GM12874 (cell line): ENCODE measurements around the gene GRB10.

Source experiments
- TF ChIP-seq, protein P1 (sequence below): IDR thresholded peaks from 2 replicates; pipeline ENCODE4 v1.5.1; 2011; ENCODE audit warnings: low read depth, mild to moderate bottlenecking, control low read depth, low read length, moderate library complexity; ENCODE audit not compliant: insufficient read depth

GRB10 gene

DNA sequence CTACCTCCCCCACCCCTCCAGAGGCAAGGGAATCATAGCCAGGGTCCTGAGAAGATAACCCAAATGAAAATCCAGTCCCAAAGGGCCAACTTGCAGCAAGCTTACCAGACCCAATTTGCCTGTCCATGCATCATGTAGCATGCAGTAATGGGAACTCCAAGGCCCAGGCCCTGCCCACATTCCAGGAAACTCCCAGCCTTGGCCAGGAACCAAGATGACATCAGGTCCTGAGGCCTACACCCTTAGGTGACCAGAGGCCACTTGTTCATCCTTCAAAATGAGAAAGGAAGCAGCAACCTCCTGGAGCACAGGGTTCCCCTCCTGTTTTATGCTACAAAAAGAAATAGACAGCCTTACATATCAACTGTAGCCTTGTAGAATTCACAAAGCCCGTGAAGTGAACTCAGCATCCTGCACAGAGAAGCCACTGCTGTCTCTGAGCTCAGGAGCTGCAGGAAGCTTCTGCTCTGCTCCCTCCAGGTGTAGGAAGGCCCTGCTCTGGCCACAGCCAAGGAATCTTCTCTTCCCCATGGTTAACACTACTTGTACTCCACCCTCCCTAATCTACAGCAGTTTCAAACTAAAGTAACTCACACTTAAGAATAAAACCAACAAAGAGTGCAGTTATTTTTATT is 30.3 kb upstream of the GRB10 start:
- TF ChIP-seq, protein P1, sequence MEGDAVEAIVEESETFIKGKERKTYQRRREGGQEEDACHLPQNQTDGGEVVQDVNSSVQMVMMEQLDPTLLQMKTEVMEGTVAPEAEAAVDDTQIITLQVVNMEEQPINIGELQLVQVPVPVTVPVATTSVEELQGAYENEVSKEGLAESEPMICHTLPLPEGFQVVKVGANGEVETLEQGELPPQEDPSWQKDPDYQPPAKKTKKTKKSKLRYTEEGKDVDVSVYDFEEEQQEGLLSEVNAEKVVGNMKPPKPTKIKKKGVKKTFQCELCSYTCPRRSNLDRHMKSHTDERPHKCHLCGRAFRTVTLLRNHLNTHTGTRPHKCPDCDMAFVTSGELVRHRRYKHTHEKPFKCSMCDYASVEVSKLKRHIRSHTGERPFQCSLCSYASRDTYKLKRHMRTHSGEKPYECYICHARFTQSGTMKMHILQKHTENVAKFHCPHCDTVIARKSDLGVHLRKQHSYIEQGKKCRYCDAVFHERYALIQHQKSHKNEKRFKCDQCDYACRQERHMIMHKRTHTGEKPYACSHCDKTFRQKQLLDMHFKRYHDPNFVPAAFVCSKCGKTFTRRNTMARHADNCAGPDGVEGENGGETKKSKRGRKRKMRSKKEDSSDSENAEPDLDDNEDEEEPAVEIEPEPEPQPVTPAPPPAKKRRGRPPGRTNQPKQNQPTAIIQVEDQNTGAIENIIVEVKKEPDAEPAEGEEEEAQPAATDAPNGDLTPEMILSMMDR = no peak

DNA sequence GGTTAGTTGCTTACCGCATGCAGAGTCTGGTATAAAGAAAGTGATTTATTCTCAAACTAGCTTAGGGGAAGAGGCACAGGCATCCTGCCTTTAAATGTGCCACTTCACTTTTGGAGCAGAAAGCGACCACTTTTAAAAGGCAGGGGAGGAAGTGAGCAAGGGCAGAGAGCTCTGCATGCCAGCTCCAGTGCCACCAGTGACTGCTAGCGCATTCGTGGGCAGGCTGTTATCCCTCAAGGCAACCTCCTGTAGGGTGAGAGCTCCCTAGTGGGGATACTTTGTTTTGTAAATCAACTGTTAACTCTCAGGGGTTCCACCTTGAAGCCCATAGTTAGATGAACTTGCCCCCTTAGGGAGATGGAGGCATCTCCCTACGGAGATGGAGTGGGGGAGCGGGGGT is 29.4 kb upstream of the GRB10 start:
- TF ChIP-seq, protein P1 = no peak

DNA sequence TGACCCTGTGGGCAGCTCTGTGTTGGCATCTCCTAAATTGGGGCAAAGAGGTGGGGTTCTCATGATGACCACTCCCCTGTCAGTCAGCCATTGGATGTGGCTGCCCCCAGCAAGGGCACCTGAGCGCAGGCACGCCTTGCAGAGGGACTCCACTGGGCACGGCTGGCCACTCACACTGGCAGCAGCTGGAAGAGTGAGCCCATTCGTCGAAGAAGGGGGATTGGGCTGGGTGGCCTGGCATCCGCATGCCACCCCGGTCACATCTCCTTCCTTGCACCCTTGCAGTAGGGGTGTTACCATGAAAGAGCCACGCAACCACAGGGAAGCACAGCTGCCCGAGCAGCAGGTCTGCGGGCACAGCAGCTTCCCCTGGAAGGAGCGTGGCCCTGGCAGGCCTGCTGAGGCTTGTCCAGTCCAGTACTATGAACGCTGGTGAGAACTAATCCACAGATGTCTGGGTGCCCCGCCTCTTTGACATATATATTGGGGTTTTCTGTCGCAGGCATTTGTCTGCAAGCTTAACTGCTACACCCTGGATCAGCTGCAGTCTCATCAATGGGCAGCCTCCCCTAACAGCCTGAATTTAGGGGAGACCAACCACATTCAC is 25.7 kb upstream of the GRB10 start:
- TF ChIP-seq, protein P1 = no peak

DNA sequence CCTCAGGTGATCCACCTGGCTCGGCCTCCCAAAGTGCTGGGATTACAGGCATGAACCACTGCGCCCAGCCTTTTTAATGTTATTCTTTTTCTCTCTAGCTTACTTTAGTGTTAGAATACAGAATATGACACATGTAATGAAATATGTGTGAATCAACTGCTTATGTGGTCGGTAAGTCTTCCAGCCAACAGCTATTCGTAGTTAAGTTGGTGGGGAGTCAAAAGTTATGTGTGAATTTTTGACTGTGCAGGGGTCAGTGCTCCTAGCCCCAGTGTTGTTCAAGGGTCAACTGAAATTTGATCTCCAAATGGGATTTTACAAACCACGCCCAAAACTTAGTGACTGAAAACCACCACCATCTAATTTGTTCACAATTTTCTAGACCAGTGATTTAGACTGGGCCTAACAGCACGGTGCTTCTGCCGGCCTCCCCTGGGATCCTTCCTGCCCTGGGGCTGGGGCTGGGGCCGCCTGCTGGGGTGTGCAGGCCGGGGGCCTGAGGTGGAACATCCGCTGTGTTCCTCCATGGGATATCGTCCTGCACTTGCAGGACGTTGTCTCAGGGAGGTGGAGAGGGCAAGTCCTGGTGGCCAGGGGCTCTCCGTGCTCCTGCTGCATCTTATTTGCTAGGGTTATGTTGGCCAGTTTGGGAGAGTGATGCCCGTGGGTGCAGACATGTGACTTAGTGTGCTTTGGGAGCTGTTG is 24.5 kb upstream of the GRB10 start:
- TF ChIP-seq, protein P1 = no peak

DNA sequence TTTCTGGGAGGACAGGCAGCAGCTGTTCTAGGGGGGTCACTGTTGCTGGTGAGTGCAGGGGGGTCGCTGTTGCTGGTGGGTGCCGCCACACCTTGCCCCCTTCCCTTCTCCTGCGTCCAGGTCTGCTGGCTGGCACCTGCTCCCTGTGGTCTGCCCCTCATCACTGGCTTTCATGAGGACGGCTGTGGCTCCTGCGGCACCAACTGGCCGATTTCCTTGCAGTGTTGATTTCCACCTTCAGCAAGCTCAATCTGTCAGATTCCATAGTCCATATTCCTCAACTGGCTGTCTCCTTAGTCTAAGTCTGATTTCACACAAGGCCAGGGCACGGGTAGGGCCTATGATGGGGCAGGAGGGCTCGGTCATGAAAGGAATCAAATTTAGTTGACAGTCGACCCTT is 23.4 kb upstream of the GRB10 start:
- TF ChIP-seq, protein P1 = no peak

DNA sequence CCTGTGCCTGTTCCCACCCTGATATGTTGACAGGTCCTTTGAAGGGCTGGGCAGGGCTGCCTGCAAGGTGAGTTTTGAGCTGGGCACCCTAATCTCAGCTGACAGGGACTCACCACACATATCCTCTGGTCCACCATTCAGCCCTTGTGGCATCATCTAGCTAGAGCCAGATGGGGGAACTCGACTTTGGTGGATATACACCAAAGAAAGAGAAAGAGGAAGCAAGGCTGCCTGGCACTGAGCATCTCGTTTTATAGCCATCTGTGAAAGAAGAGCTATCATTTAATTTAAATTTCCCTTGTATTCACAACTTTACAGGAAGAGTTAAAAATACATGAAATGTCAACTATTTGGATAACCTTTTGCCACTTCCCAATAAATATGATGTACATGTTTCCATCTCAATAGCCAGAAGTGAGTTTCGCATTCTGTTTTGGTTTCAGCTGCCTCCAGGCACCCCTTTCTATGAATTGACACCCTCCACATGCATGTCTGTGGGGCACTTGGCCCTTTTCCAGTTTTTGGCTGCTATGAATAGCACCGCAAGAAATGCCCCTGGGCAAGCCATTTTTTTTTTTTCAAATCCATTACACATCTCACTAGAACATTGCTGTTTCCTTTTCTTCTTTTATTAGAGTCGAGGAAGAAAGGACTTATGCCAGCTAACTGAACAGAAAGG is 22.9 kb upstream of the GRB10 start:
- TF ChIP-seq, protein P1 = no peak
